Adrenal gland (tissue), 5 donors: Measurements from ENCODE around the gene C2CD2L.

Experiments used
- CTCF ChIP-seq, 6 experiments: fragments of 450-650 bp in 4 of 6; fragments of 200-600 bp in 2 of 6; sonication (generic) in 1 of 6; IDR thresholded peaks; 1 replicate in 5 of 6; 2 replicates in 1 of 6; pipeline versions ENCODE4 v1.5.1 to v1.8.0; 2016 to 2021; ENCODE audit warnings: antibody characterized with exemption in 6 of 6, mild to moderate bottlenecking in 2 of 6, moderate library complexity in 1 of 6
- POLR2A ChIP-seq, 2 donors: fragments of 450-650 bp; IDR thresholded peaks; one replicate each; pipeline ENCODE4 v1.6.1; 2017; ENCODE audit warnings: antibody characterized with exemption in 2 of 2, mild to moderate bottlenecking in 2 of 2, moderate library complexity in 1 of 2
- donor health status: DM: no; HTN: no; CAD: no.

GRCh38 chr11:119153049-119153818 is 46.1 kb downstream of the C2CD2L start:
- no peak for TF ChIP-seq CTCF (IDR thresholded peaks at IDR 0.05)
- no peak for TF ChIP-seq POLR2A (IDR thresholded peaks at IDR 0.05)
